Measurements from ENCODE around the gene ROR2.

Gene ROR2

DNA sequence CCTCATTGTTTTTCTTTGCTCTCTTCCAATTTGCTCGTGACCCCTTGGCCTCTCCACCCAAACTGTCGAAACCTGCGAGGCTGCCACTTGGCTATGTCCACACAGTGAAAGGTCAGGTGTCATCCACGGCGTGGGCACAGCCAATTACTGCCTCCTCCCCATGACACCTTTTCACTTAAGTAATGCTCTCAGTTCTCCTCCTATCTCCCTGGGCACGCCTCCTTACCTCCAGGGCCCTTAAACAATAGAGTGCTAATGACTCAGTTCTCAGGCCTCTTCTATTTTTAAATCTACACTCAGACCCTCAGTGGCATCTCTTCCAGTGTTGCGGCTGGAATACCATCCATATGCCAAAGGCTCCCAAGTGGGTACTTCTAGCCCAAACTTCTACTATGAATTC lies 256.8 kb downstream of the ROR2 start:
- no peak for DNase-seq (ENCODE audit: low read depth in 2 of 3, low spot score in 2 of 3)

DNA sequence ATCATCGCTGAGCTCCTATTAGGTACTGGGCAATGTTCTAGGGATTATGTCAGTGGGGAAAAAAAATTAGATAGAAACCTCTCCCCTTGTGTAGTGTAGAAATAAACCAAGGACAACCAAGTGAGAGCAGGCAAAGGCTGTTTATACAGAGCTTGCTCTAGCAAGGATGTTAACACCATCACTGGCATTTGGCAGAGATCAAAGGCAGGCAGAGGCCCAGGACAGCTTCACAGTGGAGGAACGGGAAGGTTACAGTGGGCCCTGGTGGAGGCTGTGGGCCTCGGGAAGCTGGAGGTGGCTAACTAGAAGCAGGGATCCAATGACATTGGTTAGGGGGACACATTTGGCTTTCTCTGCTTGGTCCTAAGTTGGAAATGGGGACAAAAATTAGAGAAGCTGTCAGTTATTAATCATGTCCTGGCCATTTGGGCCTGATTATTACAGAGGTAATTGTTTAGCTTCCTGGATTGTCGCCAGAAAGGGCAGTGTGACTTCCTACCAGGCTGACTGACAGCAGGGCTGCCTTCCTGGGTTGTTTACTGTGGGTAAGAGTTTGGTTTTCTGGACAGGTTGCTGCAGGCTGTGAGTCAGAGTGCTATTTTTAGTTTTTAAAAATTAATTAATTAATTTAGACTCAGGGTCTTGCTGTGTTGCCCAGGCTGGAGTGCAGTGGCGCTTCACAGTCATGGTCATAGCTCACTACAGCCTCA lies 259.3 kb downstream of the ROR2 start:
- DNase-seq (ENCODE audit: low read depth in 2 of 3, low spot score in 2 of 3): no peak

DNA sequence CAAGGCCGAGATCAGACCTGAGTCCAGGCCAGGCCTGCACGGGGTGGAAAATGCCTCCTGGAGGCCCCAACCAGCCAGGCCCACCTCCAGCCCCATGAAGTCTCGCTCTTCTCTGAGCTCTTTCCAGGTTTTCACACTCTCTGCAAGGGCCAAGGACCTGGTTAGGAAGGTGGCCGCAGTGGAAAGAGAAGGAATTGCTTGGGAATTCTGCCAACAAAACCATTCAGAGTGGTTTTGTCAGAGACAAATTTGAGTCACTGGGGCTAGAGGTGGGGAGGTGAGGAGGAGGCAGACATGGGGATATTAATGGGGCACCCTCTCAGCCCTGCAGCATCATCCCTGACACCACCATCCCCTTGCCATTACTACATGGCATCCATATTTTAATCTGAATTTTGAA lies 261.0 kb downstream of the ROR2 start:
- no peak for DNase-seq (ENCODE audit: low read depth in 2 of 3, low spot score in 2 of 3)

DNA sequence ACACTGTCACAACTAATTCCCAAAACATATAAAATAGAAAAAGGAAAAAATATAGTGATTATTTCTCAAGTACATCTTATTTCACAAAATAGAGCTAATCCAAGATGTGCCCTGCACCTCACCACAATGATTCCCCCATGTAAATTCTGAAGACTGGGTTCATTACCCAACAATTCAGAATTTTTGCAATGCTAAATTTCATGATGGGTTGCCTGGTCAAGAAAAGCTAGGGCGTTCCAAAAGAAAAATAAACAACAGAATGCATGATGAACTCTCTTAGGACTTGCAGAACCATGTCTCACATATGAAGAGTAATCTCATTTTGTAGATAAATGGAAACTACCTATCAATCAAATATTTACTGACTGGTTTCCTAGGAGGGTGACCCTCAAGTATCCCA lies 266.8 kb downstream of the ROR2 start:
- DNase-seq (ENCODE audit: low read depth in 2 of 3, low spot score in 2 of 3): no peak

DNA sequence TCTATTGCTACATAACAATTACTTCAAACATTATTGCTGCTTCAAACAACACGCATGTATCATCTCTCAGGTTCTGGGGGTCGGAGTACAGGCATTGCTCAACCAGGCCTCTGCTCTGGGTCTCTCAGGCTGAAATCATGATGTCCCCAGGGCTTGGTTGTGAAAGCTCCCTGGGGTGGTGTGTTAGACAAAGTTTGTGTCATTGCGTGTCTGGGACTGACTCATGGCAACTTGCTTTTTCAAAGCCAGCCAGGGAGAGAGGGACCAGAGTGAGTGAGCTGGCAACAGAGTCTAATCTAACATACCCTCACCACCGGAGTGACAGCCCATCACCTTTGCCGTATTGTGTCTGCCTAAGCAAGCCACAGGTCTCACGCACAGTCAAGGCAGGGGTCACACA lies 267.2 kb downstream of the ROR2 start:
- no peak for DNase-seq (ENCODE audit: low read depth in 2 of 3, low spot score in 2 of 3)

DNA sequence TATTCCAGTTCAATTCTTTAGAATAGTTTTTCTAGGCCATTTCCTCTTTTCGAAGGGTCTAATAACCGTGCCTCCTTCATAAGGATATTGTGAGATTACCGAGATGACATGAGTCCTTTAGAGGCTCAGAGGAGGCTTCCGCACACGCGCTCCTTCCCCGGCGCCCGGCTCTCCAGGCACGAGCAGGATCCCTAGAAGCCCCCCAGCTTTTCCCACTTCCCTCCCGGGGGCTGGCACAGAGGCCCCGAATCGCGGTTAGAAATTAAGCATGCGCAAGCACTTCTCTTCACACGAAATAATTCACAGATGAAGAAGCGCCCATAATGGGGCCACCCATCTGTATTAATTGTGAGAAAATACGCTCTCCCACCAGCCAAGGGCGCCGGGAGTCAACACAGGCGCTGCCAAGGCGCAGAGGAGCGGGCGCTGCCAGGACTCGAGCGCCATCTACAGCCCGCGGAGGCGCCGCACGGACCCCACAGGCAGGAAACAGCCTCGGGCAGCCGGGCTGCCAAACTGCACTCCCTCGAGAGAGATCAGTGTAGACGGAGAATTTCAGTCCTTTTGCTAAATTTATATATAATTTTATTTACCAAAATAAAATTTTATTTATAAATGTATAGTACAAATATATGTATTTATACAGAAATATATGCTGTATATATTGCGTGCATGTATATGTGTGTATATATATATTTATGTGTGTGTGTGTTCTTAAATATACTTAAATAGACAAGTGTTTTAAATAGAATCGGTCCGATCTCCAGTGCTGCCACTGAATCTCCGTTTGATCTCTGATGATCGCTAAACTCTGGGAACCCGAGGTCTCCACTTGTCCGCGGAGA lies 268.3 kb downstream of the ROR2 start:
- peak; percentile 25 to 64 (median 42) for DNase-seq (ENCODE audit: low read depth in 2 of 3, low spot score in 2 of 3)

DNA sequence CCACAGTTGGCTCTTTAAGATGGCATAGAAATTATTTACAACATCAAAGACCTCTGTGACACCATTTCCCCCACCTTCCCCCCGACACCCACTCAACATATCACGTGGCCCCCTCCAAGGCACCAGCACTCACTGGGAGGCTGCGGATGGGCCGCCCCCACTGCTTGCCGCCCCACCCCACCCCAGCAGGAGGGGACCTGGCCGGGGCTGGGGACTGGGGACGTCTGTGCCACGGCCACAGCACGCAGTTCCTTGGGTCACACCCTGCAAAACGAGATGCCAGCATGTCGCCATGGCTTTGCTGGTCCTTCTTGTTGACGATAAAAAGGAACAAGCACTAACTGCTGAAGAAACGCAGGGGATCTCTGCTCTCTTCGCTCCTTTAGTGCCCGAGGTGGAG lies 269.0 kb downstream of the ROR2 start:
- no peak for DNase-seq (ENCODE audit: low read depth in 2 of 3, low spot score in 2 of 3)

DNA sequence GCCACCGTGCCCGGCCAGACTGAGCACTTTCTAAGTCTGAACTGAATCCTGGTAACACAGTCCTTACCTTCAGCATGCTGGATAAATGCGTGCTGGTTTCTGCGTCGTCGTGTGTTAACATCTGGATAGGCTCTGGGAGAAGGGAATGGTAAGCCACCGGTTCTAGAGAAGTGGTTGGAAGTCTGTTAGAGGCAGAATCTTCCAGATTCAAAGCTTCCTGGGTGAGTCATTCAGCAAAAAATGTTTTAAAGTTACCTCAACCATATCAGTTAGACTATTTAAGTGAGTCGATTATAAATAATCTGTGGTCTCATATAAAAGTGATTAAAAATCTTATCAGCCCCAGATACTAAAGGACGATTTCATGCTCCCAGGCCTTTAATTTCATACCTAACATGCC lies 269.9 kb downstream of the ROR2 start:
- DNase-seq (ENCODE audit: low read depth in 2 of 3, low spot score in 2 of 3): no peak

DNA sequence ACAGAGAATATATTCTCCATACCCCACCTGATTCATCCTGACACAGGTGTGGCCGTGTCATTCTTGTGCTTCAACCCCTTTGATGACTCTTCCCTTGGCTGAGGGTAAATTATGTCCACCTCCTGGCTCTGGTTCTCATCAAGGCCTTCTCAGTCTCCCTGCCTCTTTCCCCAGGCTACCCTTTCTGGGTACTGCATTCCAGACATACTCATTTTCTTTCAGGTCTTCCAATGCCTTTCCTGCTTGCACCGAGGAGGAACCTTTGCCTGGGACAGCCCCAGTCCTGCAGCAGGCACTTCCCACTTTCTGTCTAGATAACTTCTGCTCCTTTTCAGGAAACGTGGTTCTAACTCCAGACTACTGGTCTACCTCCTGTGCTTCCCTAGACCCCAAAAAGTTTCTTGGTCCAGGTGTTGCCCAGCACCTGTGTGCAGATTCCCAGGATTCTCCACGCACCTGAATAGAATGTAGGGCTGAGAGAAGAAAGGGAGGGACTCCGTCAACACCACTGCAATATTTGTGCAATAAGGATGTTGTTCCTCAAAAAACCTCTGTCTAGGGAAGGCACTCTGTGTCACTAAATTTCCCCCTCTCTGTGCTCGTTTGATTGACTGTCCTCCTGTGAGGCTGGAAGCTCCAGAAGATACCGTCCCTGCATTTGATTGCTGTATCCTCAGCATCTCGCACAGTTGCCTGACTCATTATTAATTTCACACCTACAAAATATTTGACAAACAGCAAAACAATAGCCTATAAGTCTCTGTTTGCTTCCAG lies 271.0 kb downstream of the ROR2 start:
- no peak for DNase-seq (ENCODE audit: low read depth in 2 of 3, low spot score in 2 of 3)

DNA sequence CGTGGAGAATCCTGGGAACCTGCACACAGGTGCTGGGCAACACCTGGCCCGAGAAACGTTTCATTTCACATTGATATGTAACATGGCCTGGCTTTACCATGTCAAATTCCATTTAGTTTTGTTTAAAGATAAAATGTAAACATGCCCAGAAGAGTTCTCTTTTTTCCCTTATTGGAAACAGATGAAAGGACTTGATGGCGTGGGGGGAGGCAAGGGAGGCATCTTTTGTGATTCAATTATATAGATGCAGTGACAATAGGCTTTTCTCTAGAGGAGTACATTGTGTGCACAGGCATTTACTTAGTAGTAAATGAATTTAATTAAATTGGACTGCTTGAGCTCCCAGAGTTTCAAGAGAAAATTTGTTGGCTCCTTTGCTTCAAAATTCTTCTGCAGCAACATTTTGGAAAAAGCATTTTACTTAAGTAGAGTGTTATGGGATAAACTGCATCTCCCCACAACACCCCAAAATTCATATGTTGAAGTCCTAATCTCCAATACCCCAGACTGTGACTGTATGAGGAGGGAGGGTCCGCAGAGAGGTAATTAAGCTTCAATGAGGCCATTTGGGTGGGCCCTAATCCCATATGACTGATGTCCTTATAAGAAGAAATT lies 272.1 kb downstream of the ROR2 start:
- DNase-seq (ENCODE audit: low read depth in 2 of 3, low spot score in 2 of 3): no peak

DNA sequence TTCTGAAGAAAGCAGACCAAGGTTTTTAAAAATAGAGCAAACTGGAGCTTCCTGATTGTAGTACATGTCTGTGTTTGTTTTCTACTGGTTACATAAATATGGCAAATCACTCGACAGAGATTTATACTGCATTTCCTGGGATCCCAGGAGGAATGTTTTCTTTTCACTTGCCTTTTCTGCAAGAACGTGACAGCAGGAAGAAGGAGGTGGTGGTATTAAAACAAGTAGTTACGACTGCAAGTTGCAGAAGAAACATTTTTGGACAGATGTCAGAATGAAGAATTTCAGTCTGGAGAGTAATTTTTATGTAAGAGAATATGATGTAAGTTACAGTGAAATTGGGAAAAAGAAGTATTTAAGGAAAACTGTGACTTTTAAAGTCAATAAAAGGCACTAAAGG lies 272.7 kb downstream of the ROR2 start:
- DNase-seq (ENCODE audit: low read depth in 2 of 3, low spot score in 2 of 3): no peak

DNA sequence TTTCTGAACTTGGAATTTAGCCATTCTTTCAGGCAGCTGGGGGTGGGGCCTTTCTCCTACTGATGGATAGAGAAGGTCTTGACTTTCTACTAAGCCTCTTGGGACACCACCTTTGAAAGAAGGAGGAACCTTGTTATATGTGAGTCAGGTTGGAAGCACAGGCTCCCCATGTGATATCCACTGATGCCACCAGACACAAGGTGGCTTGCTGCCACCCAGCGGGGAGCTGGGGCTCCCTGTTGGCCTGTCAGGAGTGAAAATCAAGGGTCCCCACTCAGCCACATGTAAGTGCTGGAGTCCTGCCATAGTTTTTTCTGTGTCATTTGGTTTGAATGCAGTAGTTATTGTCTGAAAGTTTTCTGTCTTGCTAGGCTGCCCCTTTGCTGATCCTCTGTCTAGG lies 274.0 kb downstream of the ROR2 start:
- DNase-seq (ENCODE audit: low read depth in 2 of 3, low spot score in 2 of 3): no peak

DNA sequence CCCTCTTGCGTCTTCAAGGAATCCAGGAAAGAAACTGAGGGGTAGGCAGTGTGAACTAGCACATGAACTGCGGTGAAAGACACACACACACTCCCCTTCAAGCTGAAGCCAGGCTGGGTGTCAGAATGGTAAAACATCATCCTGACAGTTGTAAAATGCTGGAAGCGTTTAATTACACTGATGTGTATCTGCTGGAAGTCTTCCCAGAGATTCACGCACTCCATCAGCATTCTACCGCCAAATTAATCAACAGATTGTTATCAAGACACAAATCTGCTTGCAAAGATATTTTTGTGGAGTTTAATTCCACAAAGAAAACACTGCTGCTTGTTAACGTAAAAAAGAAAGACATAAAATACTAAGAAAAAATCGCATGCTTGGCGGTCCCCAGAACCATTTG lies 285.4 kb downstream of the ROR2 start:
- no peak for DNase-seq (ENCODE audit: low read depth in 2 of 3, low spot score in 2 of 3)

DNA sequence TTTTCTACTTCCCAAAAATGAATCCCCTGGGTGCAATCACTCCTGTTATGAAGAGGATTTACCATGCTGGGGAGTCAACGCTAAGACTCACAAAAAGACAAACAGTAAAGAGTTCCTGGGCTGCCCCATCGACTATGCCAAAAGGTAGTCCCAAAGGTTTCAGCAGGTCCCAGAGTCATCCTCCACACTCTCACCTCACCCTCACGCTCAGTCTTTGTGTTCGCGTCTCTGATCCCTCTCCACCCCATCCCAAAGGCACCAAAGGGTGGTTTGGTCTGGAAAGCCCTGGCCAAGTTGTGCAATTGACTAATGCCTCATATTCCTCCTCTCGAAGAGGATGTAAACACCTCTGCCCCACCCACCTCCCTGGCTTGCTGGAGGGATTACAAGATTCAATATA lies 286.2 kb downstream of the ROR2 start:
- no peak for DNase-seq (ENCODE audit: low read depth in 2 of 3, low spot score in 2 of 3)

DNA sequence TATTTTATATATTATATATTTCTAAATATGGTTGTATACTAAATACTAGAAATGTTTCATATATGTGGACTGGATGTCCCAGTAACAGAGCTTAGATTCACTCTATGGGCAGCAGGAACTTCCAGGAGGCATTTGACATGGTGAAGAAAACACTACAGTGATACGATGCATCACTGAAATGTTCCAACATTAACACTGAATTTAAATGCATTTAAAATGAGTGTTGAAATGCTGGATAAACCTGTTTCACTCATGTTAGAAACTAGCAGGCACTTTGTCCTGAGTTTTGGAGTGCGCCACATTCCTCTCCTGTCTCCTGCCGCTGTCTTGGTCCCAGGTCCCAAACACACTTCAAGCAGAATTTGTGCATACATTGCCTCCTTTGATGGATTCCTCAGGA lies 288.6 kb downstream of the ROR2 start:
- DNase-seq (ENCODE audit: low read depth in 2 of 3, low spot score in 2 of 3): no peak

DNA sequence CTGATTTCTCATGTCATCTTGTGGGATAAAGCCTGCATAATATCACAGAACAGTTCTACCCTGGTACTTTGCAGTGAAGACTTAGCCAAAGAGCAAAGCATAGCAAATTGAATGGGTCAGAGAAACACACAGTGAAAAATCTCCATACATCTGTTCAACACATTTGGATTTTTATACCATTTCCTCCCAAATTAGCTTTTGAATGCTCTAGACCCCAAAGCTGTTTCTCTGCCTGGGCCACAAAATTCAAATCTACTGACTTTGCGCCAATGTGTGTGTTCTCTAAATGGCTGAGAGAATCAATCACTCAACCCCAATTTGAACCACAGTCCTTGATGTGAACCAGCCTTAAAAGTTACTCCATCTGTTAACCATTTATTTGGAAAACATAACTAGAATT lies 289.5 kb downstream of the ROR2 start:
- DNase-seq (ENCODE audit: low read depth in 2 of 3, low spot score in 2 of 3): no peak

DNA sequence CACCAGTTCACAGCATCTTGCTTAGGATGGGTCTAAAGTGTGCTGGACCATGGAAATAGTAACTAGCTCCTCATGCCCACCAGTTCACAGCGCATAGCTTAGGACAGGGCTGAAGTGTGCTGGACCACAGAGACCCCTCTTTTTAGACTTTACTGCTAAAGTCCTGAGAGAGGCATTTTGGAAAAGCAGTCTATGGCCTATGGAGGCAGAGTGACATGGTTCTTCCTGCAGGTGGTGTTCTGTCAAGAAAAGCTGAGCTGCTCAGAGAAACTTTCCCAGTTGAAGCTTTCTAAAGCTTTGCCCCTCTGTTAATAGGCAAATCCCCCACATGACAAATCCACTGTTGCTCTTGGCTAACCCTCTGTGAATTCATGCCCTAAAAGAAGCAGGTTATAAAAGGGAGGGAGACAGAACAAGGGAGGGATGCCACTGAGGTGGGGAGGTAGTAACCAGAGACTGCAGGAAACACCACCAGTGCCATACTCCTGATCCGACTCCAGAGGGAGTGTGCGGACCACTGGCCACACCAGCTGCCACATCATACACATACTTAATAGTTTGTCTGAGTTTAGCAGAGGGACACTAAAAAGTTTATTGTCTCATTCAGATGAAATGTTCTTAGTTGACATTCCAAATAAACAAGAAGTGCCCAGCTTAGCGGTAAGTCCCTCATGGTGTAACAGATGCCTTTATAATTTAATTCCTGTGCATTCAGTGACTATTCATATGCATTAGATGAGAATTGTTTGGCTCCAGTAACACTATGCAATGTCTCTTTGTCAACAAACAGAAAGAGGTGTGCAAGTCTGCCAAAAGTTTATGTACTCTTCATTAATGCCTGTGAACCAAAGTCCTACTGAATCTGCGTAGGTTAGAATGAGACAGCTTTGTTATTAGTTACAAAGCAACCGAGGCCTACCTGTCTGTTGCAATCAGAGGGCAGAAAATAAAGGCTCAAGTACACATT lies 290.2 kb downstream of the ROR2 start:
- DNase-seq (ENCODE audit: low read depth in 2 of 3, low spot score in 2 of 3): no peak

DNA sequence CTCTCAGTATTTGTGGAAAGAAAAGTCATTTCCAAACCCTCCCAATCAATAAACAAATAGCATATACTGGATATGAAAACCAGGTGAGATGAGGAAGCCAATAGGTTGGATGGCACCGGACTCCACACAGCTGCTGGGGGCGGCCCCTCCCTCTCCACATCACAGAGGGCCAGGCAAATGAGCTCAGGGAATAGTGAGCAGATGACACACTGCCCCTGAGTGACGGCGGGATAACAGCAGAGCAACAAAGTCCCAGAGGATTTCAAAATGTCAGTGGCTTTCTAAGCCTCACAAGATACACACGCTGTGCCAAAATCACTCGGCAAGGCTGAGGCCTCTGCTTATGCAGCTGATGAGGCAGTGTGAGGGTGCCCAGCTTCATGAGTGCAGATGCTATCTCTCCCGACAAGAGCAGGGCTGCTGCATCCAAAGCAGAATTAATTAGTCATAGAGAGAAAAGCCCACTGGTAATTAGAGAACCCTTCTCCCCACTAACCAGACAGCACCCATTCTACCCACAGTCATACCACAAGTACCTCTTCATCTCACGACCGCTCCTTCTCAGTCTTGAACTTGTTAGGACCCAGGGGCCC lies 291.4 kb downstream of the ROR2 start:
- no peak for DNase-seq (ENCODE audit: low read depth in 2 of 3, low spot score in 2 of 3)

DNA sequence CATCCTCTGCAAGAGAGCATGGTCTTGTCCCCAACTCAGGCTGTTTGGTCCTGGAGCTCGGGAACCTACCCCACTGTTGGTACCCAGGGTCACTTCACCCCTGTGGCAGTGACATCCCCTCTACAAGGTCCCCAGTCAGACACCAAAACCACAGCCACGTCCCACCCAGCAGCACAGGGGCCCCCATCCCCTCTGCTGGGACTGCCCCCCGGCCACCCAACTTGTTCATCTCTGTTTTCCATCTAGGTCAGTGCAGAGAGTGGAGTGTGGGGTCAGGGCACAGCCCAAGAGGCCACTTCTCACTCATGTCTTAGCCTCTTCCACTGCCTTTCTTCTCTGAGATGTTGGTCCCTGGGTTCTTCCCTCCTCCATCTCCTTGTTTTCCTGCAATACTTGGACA lies 292.5 kb downstream of the ROR2 start:
- DNase-seq (ENCODE audit: low read depth in 2 of 3, low spot score in 2 of 3): no peak

DNA sequence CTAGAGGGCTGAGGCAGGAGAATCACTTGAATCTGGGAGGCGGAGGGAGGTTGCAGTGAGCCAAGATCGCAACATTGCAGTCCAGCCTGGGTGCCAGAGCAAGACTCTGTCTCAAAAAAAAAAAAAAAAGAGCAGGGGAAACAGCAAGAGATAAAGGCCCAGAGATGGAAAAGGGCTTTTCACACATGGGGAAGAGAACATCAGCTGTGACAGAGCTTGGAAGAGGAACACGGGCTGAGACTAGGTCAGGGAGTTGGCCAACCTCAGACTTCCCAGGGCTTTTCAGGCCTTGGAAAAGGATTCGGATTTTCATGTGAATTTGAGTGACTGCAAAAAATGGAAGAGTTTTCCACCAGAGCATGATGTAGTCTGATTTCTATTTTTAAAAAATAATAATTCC lies 294.4 kb downstream of the ROR2 start:
- DNase-seq (ENCODE audit: low read depth in 2 of 3, low spot score in 2 of 3): no peak

Measured in activated CD8-positive, alpha-beta memory T cell treated with anti-CD3 and anti-CD28 coated beads for 48 hours (primary cell).